ENCODE data around the gene FGFBP1. TPM values are rescaled to one million over a fixed set of nuclear protein-coding genes. Genes with fewer than 3 reads are reported as not detected.

The FGFBP1 gene
- total RNA-seq, 2 experiments from 2014 or later = not detected

DNA sequence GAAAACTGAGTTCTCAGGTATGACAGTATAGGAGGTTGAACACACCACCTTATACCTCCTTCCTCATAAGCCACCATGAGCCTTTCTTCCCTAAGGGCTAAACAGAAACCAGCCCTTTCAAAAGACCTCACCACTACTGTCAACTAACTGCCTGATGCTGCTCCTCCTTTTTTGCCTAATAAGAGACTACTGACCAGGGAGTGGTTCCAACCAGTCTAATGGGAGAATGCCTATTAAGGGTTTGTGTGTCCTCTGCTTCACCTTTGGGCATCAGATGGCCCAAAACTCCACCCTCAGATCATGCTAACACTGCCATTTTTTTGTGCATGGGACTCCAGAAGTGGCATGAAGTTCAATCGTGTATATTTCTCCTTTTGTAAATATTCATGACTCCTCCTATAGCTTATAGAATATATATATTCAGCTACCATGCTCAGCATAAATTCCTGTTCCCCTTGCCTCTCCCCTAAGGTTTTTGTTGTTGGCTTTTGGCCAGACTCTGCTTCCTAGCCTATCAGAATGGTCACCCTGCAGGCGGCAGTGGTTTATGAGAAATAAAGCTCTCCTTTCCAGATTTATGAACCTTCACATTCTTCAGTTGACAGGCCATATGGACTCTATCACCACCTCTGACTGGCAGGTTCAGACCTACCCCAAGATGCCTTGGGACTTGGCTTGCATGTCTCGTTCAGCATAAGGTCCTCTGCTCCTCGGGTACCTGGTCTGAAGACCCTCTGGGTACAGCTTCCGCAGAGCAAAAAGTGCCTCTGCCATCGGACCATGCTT lies 28.2 kb downstream of the FGFBP1 start:
- peaks cover 0 to 3% of the 10 kb centered on the region in 2 experiments for H3K27me3 ChIP-seq (ENCODE audit: control insufficient read depth in 1 of 2, insufficient read depth in 2 of 2, low read length in 2 of 2)
- no peak overlapping the region for H3K27ac Mint-ChIP-seq
- intact Hi-C loops (cut with DNase I, micrococcal nuclease) = no loop called here

DNA sequence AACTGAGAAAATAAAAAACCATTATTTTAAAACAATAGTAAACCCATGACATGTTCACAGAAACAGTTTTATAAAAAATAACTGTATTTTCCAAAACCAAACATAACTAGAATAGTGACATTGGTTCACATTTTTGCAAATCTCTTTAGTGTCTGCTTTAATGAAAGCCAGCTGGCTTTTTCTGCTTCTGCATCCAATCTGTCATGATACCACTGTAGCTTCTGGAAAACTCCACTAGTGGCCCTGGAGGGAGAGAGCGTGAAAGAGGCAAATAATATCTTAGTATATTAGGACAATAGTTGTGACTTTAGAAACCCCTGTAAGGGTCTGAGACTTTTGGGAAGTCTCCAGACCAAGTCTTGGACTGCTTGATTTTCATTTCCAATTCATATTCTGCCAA lies 31.1 kb downstream of the FGFBP1 start:
- intact Hi-C loops (cut with DNase I, micrococcal nuclease) = no loop called here
- H3K4me3 Mint-ChIP-seq = no peak overlapping the region
- H3K27ac ChIP-seq (ENCODE audit: low read depth in 1 of 2, low read length in 2 of 2) = no peak overlapping the region
- no peaks in the 10 kb centered on the region for H3K36me3 Mint-ChIP-seq (ENCODE audit: low read depth)
- H3K36me3 ChIP-seq (ENCODE audit: insufficient read depth, low read length) = no peaks in the 10 kb centered on the region
- peaks cover 20% of the 10 kb centered on the region for H3K27me3 Mint-ChIP-seq
- TF ChIP-seq, protein P1, sequence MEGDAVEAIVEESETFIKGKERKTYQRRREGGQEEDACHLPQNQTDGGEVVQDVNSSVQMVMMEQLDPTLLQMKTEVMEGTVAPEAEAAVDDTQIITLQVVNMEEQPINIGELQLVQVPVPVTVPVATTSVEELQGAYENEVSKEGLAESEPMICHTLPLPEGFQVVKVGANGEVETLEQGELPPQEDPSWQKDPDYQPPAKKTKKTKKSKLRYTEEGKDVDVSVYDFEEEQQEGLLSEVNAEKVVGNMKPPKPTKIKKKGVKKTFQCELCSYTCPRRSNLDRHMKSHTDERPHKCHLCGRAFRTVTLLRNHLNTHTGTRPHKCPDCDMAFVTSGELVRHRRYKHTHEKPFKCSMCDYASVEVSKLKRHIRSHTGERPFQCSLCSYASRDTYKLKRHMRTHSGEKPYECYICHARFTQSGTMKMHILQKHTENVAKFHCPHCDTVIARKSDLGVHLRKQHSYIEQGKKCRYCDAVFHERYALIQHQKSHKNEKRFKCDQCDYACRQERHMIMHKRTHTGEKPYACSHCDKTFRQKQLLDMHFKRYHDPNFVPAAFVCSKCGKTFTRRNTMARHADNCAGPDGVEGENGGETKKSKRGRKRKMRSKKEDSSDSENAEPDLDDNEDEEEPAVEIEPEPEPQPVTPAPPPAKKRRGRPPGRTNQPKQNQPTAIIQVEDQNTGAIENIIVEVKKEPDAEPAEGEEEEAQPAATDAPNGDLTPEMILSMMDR (IDR thresholded peaks at IDR 0.05) = no peak
- ChIA-PET CTCF (no interaction called here), POLR2A (no interaction called here)
- H3K27ac Mint-ChIP-seq = no peak overlapping the region
- DNase-seq (no peak), ATAC-seq (ENCODE audit: poor library complexity) (no peak)
- H3K4me3 ChIP-seq (ENCODE audit: low read length) = no peak overlapping the region
- no peaks in the 10 kb centered on the region for H3K4me1 Mint-ChIP-seq (ENCODE audit: low read depth)
- no peaks in the 10 kb centered on the region for H3K9me3 ChIP-seq (ENCODE audit: control insufficient read depth in 1 of 2, insufficient read depth in 1 of 2, low read length in 2 of 2)
- no peaks in the 10 kb centered on the region for H3K4me1 ChIP-seq (ENCODE audit: insufficient read depth, low read length)
- peaks cover 0 to 3% of the 10 kb centered on the region in 2 experiments for H3K27me3 ChIP-seq (ENCODE audit: control insufficient read depth in 1 of 2, insufficient read depth in 2 of 2, low read length in 2 of 2)
- H3K9me3 Mint-ChIP-seq = no peaks in the 10 kb centered on the region

More for the DNA sequence above, 28.2 kb downstream of the FGFBP1 start:
- TF ChIP-seq, protein P1 (IDR thresholded peaks at IDR 0.05) = no peak
- H3K4me1 ChIP-seq (ENCODE audit: insufficient read depth, low read length) = no peaks in the 10 kb centered on the region
- POLR2A ChIA-PET = no interaction called here
- ATAC-seq (ENCODE audit: poor library complexity) = no peak
- no peak overlapping the region for H3K27ac ChIP-seq (ENCODE audit: low read depth in 1 of 2, low read length in 2 of 2)
- Mint-ChIP-seq H3K27me3 (peaks cover 5% of the 10 kb centered on the region), H3K36me3 (ENCODE audit: low read depth) (no peaks in the 10 kb centered on the region), H3K9me3 (no peaks in the 10 kb centered on the region), H3K4me3 (no peak overlapping the region), H3K4me1 (ENCODE audit: low read depth) (no peaks in the 10 kb centered on the region)
- no peak for DNase-seq
- CTCF ChIA-PET = no interaction called here
- no peaks in the 10 kb centered on the region for H3K36me3 ChIP-seq (ENCODE audit: insufficient read depth, low read length)
- H3K9me3 ChIP-seq (ENCODE audit: control insufficient read depth in 1 of 2, insufficient read depth in 1 of 2, low read length in 2 of 2) = no peaks in the 10 kb centered on the region
- no peak overlapping the region for H3K4me3 ChIP-seq (ENCODE audit: low read length)

DNA sequence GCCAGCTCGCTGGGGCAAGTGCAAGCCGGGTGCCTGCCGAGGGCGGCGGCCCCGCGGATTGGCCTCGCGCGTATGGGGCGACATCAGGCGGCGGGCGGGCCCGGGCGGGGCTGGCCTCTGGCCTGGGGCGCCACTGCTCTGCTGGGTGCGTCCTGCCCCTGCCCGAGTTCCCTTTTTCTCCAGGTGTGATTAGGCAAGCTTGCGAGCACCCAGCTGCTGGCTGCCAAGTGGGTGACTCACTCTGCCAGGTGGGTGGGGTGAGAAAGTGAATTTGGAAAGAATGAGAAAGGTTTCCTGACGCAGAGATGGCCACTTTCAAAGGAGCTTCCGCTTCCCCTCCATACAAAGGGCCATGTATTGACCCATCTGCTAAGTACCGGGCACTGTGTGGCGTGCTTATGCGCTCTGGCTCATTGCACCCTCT lies 32.5 kb downstream of the FGFBP1 start:
- H3K36me3 Mint-ChIP-seq (ENCODE audit: low read depth) = no peaks in the 10 kb centered on the region
- Histone ChIP-seq H3K9me3 (ENCODE audit: control insufficient read depth in 1 of 2, insufficient read depth in 1 of 2, low read length in 2 of 2) (no peaks in the 10 kb centered on the region), H3K36me3 (ENCODE audit: insufficient read depth, low read length) (no peaks in the 10 kb centered on the region), H3K4me1 (ENCODE audit: insufficient read depth, low read length) (no peaks in the 10 kb centered on the region), H3K27me3 (ENCODE audit: control insufficient read depth in 1 of 2, insufficient read depth in 2 of 2, low read length in 2 of 2) (peaks cover 0 to 3% of the 10 kb centered on the region in 2 experiments), H3K27ac (ENCODE audit: low read depth in 1 of 2, low read length in 2 of 2) (no peak overlapping the region), H3K4me3 (ENCODE audit: low read length) (no peak overlapping the region)
- ATAC-seq (ENCODE audit: poor library complexity) (no peak), DNase-seq (peak in 3 of 14 experiments; percentile 2 to 20 (median 6))
- H3K27ac Mint-ChIP-seq = no peak overlapping the region
- peaks cover 20% of the 10 kb centered on the region for H3K27me3 Mint-ChIP-seq
- CTCF ChIA-PET = no interaction called here
- no peaks in the 10 kb centered on the region for H3K4me1 Mint-ChIP-seq (ENCODE audit: low read depth)
- no peaks in the 10 kb centered on the region for H3K9me3 Mint-ChIP-seq
- intact Hi-C loops (cut with DNase I, micrococcal nuclease) = no loop called here
- TF ChIP-seq, protein P1 (IDR thresholded peaks at IDR 0.05) = no peak
- H3K4me3 Mint-ChIP-seq = no peak overlapping the region
- POLR2A ChIA-PET = no interaction called here
